ENCODE measurements around the gene CCNK.
A peak's percentile ranks its signal among the peaks of the same experiment; 100 is the strongest.

CCNK gene

DNA sequence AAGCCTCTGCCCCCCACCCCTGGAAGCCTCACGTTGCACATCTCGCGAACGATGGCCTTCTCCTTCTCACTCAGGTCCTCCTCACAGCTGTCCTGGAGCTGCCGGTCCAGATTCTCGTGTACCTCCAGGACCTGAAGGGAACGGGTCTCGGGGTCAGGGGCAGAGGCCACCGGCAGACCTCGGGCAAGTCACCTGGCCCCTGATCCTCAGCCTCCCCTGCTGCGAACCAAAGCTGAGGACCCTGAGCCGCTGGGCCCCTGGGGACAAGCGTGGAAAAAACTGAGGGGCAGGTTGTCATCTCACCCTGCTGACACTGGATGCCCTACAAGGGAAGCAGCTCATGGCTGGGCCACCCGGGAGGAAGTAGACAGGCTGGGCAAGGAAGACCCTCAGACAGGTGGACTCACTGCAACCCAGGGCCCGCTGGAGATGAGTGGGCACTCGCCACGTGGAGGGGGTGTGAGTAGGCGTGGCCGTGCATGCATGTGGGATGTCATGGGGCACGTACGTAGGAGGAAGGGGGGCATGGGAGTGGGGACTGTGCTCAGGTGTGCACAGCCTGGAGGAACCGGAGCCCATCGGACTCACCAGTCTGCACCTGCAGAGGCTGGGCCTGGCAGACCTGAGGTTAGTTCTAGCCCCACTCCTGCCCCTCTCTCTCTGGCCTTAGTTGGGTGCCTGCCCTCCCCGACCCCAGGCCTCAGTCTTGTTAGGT is 35.1 kb downstream of the CCNK start:
- no peak overlapping the region for H3K4me3 ChIP-seq (ENCODE audit: low read depth, low read length)
- in situ Hi-C loops (cut with HindIII; ENCODE audit: low sequenced_read_pairs) = no loop called here
- no peak for DNase-seq (ENCODE audit: low read depth)
- TF ChIP-seq, protein P1, sequence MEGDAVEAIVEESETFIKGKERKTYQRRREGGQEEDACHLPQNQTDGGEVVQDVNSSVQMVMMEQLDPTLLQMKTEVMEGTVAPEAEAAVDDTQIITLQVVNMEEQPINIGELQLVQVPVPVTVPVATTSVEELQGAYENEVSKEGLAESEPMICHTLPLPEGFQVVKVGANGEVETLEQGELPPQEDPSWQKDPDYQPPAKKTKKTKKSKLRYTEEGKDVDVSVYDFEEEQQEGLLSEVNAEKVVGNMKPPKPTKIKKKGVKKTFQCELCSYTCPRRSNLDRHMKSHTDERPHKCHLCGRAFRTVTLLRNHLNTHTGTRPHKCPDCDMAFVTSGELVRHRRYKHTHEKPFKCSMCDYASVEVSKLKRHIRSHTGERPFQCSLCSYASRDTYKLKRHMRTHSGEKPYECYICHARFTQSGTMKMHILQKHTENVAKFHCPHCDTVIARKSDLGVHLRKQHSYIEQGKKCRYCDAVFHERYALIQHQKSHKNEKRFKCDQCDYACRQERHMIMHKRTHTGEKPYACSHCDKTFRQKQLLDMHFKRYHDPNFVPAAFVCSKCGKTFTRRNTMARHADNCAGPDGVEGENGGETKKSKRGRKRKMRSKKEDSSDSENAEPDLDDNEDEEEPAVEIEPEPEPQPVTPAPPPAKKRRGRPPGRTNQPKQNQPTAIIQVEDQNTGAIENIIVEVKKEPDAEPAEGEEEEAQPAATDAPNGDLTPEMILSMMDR (IDR thresholded peaks at IDR 0.05; ENCODE audit: low read depth, low read length, missing control alignments) = no peak

DNA sequence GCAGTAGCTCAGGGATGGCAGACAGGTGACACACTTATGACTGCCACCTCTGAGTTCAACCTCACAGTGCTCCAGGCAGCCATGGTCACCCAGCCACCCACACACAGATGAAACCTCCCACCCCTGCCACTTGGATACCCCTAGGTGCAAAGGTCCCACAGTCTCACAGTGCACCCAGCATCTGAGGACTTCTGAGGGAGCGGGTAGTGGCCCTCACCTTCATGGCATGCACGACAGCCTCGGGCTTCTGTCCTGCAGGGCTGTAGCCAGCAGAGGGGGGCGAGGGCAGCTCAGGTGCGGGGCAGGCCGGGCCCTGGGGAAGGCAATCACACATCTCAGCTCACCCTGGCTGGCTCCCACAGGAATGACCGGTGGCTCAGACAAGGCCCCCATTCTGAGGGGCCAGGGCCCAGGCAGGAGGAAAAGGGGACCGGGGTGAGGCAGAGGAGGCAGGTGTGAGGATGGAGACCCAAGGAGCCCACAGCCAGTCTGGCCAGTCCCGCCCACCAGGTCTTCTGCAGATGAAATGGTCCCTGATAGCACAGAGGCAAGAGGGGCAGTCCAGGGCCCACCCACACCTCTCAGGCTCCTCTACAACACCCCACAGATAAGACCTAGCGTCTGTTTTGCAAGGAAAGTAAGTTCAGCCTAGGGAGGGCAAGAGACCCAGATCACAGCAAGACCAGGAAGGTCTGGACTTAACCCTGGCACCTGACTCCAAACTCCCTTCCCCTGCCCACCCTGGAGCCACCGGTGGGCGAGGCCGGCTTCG is 35.8 kb downstream of the CCNK start:
- DNase-seq (ENCODE audit: low read depth) = no peak
- in situ Hi-C loops (cut with HindIII; ENCODE audit: low sequenced_read_pairs) = no loop called here
- TF ChIP-seq, protein P1 (IDR thresholded peaks at IDR 0.05; ENCODE audit: low read depth, low read length, missing control alignments) = no peak

DNA sequence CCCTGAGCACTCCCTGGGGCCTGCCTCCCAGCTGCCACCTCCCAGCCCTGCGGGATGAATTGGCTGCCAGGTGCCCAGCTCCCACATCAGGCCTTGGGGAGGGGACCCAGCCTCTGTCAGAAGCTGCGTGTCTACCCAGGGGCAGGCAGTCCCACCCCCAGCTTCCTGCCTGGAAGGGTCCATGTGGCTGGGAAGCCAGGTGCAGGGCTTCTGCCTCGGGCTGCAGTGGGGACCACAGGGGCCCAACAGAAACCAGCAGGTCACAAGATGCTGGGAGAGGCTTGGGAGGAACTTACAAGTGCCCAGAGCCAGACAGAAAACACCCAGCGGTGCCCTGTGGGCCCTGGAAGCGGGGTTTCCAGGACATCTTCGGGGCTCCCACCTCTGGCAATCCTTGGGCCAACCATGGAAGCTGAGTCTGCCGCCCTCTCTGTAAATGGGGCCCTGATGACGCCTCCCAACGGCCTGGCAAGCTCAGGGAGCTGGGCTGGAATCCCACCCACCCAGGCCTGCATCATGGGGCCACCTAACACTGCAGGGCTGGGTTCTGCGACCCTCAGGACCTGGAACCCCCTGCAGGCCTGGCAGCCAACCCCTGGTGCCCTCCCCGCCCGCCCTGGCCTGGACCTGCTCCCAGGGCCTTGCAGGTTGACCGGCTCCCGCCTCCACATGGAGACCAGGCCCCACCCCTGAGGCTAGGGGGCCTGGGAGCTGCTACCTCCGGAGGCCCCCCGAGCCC is 36.6 kb downstream of the CCNK start:
- in situ Hi-C loops (cut with HindIII; ENCODE audit: low sequenced_read_pairs) = no loop called here
- no peak overlapping the region for H3K4me3 ChIP-seq (ENCODE audit: low read depth, low read length)
- TF ChIP-seq, protein P1 (IDR thresholded peaks at IDR 0.05; ENCODE audit: low read depth, low read length, missing control alignments) = no peak

More for the DNA sequence above, 35.8 kb downstream of the CCNK start:
- H3K4me3 ChIP-seq (ENCODE audit: low read depth, low read length) = no peak overlapping the region

DNA sequence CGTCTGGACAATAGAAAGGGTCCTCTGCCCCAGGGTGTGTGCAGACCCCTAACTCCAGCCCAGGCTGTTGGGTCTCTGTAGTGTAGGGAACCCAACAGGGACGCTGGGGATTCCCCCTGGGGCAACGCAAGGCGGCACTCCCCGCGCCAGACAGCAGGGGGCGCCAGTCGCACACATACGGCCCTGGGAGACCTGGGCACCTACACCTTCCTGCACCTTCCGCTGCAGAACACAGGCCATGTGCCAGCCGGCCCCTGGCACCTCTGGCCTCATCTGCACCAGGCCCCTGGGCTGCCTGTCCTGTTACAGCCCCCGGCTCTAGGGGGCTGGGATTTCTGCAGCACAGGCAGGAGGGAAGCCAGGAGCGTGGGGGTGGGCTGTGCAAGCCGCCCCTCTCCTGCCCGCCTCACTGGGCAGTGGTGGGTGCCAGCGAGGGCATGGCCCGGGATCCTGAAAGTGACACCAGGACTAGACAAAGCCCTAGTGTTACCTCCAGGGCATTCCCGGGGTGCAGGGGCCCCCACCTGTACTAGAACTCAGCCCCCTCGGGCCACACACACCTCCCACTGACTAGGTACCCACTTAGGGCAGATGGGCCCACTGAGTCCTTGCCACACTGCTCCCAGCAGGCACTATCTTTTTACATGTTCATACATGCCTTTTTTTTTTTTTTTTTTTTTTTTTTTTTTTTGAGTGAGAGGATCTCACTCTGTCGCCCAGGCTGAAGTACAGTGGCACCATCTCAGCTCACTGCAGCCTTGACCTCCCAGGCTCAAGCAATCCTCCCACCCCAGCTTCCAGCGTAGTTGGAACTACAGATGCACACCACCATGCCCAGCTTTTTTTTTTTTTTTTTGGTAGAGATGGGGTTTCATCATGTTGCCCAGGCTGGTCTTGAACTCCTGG is 37.5 kb downstream of the CCNK start:
- in situ Hi-C loops (cut with HindIII; ENCODE audit: low sequenced_read_pairs) = no loop called here
- H3K4me3 ChIP-seq (ENCODE audit: low read depth, low read length) = no peak overlapping the region
- TF ChIP-seq, protein P1 (IDR thresholded peaks at IDR 0.05; ENCODE audit: low read depth, low read length, missing control alignments) = peak; percentile 90
- no peak for DNase-seq (ENCODE audit: low read depth)

More for the DNA sequence above, 36.6 kb downstream of the CCNK start:
- DNase-seq (ENCODE audit: low read depth) = no peak

DNA sequence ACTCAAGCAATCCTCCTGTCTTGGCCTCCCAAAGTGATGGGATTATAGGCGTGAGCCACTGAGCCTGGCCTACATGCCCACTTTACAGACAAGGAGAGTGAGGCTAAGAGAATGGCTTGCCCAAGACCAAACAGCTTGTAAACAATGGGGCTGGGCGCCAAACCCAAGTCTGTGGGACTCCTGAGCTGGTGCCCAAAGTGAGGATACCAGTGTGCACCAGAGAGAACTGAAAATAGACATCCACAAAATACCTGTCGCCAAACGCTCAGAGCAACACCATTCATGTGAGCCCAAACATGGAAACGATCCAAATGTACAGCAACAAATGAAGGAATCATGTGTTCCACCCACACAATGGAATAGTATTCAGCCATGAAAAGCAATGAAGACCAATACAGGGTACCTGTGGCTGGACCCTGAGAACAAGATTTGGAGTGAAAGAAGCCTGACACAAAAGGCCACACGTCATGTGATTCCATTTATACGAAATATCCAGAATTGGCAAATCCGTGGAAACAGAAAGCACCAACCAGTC is 38.2 kb downstream of the CCNK start:
- no peak for DNase-seq (ENCODE audit: low read depth)
- in situ Hi-C loops (cut with HindIII; ENCODE audit: low sequenced_read_pairs) = no loop called here
- TF ChIP-seq, protein P1 (IDR thresholded peaks at IDR 0.05; ENCODE audit: low read depth, low read length, missing control alignments) = no peak
- H3K4me3 ChIP-seq (ENCODE audit: low read depth, low read length) = no peak overlapping the region
